ENCODE results near the gene SCN9A.

GRCh38 chr2:166410828-166411472 lies 35.2 kb upstream of the SCN9A start:
- TF ChIP-seq CTCF (IDR thresholded peaks at IDR 0.05; ENCODE audit: low read length) (no peak), EZH2phosphoT487 (IDR thresholded peaks at IDR 0.05; ENCODE audit: low read length) (no peak)

Data from MM.1S (cell line).